ENCODE data around the gene FAM229B. TPM values are rescaled to one million over a fixed set of nuclear protein-coding genes. Genes with fewer than 3 reads are reported as not detected.

FAM229B gene
- total RNA-seq, 1 donor from 2014 or later: 13.6 TPM

- intact Hi-C loops (cut with DNase I): no loop called here
- Histone ChIP-seq H3K4me1 (no peaks in the 10 kb centered on the region), H3K36me3 (peaks cover 57% of the 10 kb centered on the region), H3K4me3 (no peak overlapping the region), H3K27me3 (ENCODE audit: low read depth) (no peaks in the 10 kb centered on the region), H3K9me3 (no peaks in the 10 kb centered on the region), H3K27ac (no peak overlapping the region)
- ATAC-seq: no peak
- DNase-seq: no peak
- TF ChIP-seq, protein P1, sequence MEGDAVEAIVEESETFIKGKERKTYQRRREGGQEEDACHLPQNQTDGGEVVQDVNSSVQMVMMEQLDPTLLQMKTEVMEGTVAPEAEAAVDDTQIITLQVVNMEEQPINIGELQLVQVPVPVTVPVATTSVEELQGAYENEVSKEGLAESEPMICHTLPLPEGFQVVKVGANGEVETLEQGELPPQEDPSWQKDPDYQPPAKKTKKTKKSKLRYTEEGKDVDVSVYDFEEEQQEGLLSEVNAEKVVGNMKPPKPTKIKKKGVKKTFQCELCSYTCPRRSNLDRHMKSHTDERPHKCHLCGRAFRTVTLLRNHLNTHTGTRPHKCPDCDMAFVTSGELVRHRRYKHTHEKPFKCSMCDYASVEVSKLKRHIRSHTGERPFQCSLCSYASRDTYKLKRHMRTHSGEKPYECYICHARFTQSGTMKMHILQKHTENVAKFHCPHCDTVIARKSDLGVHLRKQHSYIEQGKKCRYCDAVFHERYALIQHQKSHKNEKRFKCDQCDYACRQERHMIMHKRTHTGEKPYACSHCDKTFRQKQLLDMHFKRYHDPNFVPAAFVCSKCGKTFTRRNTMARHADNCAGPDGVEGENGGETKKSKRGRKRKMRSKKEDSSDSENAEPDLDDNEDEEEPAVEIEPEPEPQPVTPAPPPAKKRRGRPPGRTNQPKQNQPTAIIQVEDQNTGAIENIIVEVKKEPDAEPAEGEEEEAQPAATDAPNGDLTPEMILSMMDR (IDR thresholded peaks at IDR 0.05): no peak
These were observed 36.6 kb downstream of the FAM229B start for GRCh38 chr6:112123982-112124381.

GRCh38 chr6:112128208-112128607 is 40.8 kb downstream of the FAM229B start:
- intact Hi-C loops (cut with DNase I): no loop called here
- DNase-seq (no peak), ATAC-seq (no peak)
- TF ChIP-seq, protein P1 (IDR thresholded peaks at IDR 0.05): no peak
- H3K4me3 ChIP-seq: no peak overlapping the region
- H3K9me3 ChIP-seq: no peaks in the 10 kb centered on the region
- peaks cover 60% of the 10 kb centered on the region for H3K36me3 ChIP-seq
- H3K27me3 ChIP-seq (ENCODE audit: low read depth): no peaks in the 10 kb centered on the region
- no peaks in the 10 kb centered on the region for H3K4me1 ChIP-seq
- H3K27ac ChIP-seq: no peak overlapping the region

DNA sequence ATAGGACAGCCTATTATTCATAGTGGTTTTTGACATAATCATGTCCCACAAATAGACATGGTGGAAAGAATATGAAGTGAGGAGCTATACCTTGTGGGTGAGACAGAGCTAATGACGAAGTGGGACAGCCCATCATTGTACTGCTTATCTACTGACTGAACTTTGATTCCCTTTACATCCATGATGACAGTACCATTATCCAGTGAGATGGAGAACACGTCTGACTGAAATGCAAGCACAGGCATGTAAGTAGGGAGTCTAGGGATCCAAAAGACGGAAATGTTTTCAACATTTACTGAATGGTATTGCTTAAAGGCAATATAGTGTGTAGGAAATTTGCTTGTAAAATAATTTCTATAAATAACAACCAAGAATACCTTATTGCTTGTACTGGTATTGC is 43.5 kb downstream of the FAM229B start:
- H3K27me3 ChIP-seq (ENCODE audit: low read depth): no peaks in the 10 kb centered on the region
- no peaks in the 10 kb centered on the region for H3K4me1 ChIP-seq
- intact Hi-C loops (cut with DNase I): no loop called here
- no peak overlapping the region for H3K27ac ChIP-seq
- no peak for DNase-seq
- H3K9me3 ChIP-seq: no peaks in the 10 kb centered on the region
- peaks cover 70% of the 10 kb centered on the region for H3K36me3 ChIP-seq
- no peak overlapping the region for H3K4me3 ChIP-seq
- TF ChIP-seq, protein P1 (IDR thresholded peaks at IDR 0.05): no peak
- ATAC-seq: no peak

DNA sequence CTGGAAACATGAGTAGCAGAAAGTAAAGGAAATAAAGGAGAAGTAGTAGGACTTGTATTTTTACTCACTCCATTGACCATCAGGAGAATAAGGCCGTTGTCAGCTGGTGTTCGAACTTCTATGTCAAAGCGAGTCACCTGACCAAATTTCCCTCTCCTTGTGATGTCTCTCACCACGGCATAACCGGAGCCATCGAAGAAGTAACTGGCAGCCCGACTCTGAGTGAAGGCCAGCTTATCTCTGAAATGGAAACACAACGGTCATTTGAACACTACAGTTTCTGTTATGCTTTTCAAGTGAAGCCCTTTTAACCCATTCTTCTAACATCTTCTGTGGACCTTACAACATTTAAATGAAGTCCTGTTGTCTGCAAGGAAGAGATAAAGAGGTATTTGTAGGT is 51.7 kb downstream of the FAM229B start:
- Histone ChIP-seq H3K27ac (no peak overlapping the region), H3K4me1 (no peaks in the 10 kb centered on the region), H3K36me3 (peaks cover 92% of the 10 kb centered on the region), H3K4me3 (no peak overlapping the region), H3K27me3 (ENCODE audit: low read depth) (no peaks in the 10 kb centered on the region), H3K9me3 (no peaks in the 10 kb centered on the region)
- DNase-seq: no peak
- TF ChIP-seq, protein P1 (IDR thresholded peaks at IDR 0.05): no peak
- intact Hi-C loops (cut with DNase I): no loop called here
- ATAC-seq: no peak

DNA sequence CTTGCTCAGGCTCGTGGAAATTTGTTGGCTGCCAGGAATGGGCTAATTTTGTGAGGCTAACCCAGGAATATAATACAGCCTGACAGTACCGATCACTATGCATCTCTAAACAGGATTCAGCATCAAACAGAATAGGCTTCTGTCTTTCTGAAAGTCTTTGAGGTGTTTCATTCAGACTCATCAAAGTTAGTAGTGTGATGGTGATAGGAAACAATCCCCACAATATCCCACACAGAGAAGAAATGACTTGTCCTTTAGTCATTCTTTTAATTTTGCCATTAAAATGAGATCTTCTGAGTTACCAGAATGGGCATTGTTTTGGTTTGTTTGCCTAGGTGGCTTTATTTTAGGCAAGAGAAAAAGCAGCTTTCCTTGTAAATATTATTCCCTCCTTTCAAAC is 54.3 kb downstream of the FAM229B start:
- peaks cover 94% of the 10 kb centered on the region for H3K36me3 ChIP-seq

More for the DNA sequence above, 54.3 kb downstream of the FAM229B start:
- H3K27me3 ChIP-seq (ENCODE audit: low read depth): no peaks in the 10 kb centered on the region
- H3K9me3 ChIP-seq: no peaks in the 10 kb centered on the region
- intact Hi-C loops (cut with DNase I): no loop called here
- DNase-seq (no peak), ATAC-seq (no peak)
- no peaks in the 10 kb centered on the region for H3K4me1 ChIP-seq
- TF ChIP-seq, protein P1 (IDR thresholded peaks at IDR 0.05): no peak
- no peak overlapping the region for H3K27ac ChIP-seq
- H3K4me3 ChIP-seq: no peak overlapping the region
